ENCODE measurements around the gene MACROD2. TPM values are rescaled to one million over a fixed set of nuclear protein-coding genes. Genes with fewer than 3 reads are reported as not detected.

MACROD2 gene
- total RNA-seq, 2 donors from 2014 or later: 8.0 to 19.4 TPM

GRCh38 chr20:14331646-14332045 is 336.3 kb downstream of the MACROD2 start:
- no peak overlapping the region for H3K27ac ChIP-seq
- H3K36me3 ChIP-seq: no peaks in the 10 kb centered on the region
- 92% methylated on average over 6 of the region's 6 CpGs for WGBS
- TF ChIP-seq CTCF (IDR thresholded peaks at IDR 0.05) (no peak), POLR2A (IDR thresholded peaks at IDR 0.05) (no peak), POLR2AphosphoS5 (IDR thresholded peaks at IDR 0.05) (no peak)
- no peak overlapping the region for H3K4me3 ChIP-seq
- no peaks in the 10 kb centered on the region for H3K4me1 ChIP-seq (replicated peaks)
- intact Hi-C loops (cut with DNase I): loop anchor here (10.0 kb wide), 2 partner anchors 187 to 1323 kb away; no protein-coding TSS in a partner anchor
- H3K27me3 ChIP-seq (replicated peaks; ENCODE audit: insufficient read depth): no peaks in the 10 kb centered on the region
- no peak for DNase-seq (ENCODE audit: low spot score)
- no peaks in the 10 kb centered on the region for H3K9me3 ChIP-seq

- Histone ChIP-seq H3K27me3 (replicated peaks; ENCODE audit: insufficient read depth) (no peaks in the 10 kb centered on the region), H3K4me1 (replicated peaks) (no peaks in the 10 kb centered on the region), H3K4me3 (no peak overlapping the region), H3K27ac (no peak overlapping the region), H3K36me3 (no peaks in the 10 kb centered on the region), H3K9me3 (no peaks in the 10 kb centered on the region)
- DNase-seq (ENCODE audit: low spot score): no peak
- WGBS: 75% methylated on average over 2 of the region's 2 CpGs
- TF ChIP-seq POLR2A (IDR thresholded peaks at IDR 0.05) (no peak), POLR2AphosphoS5 (IDR thresholded peaks at IDR 0.05) (no peak), CTCF (IDR thresholded peaks at IDR 0.05) (no peak)
- intact Hi-C loops (cut with DNase I): loop anchor here (10.0 kb wide), 2 partner anchors 188 to 1322 kb away; no protein-coding TSS in a partner anchor
Observed at GRCh38 chr20:14332866-14333265, 337.6 kb downstream of the MACROD2 start.

- no peak for TF ChIP-seq CTCF (IDR thresholded peaks at IDR 0.05)
- no peak for TF ChIP-seq POLR2A (IDR thresholded peaks at IDR 0.05)
- no peak for TF ChIP-seq POLR2AphosphoS5 (IDR thresholded peaks at IDR 0.05)
- WGBS: 51% methylated on average over 3 of the region's 3 CpGs
- Histone ChIP-seq H3K36me3 (no peaks in the 10 kb centered on the region), H3K9me3 (no peaks in the 10 kb centered on the region), H3K27me3 (replicated peaks; ENCODE audit: insufficient read depth) (no peaks in the 10 kb centered on the region), H3K27ac (no peak overlapping the region), H3K4me3 (peak overlapping the region; percentile 7 to 37), H3K4me1 (replicated peaks) (no peaks in the 10 kb centered on the region)
- intact Hi-C loops (cut with DNase I): loop anchor here (10.0 kb wide), 2 partner anchors 189 to 1321 kb away; no protein-coding TSS in a partner anchor
- no peak for DNase-seq (ENCODE audit: low spot score)
Observed at GRCh38 chr20:14333721-14334120, 338.4 kb downstream of the MACROD2 start.

GRCh38 chr20:14334306-14334930 is 339.1 kb downstream of the MACROD2 start:
- DNase-seq (ENCODE audit: low spot score): peak; percentile 39
- intact Hi-C loops (cut with DNase I): loop anchor here (10.0 kb wide), 2 partner anchors 190 to 1320 kb away; no protein-coding TSS in a partner anchor
- TF ChIP-seq POLR2AphosphoS5 (IDR thresholded peaks at IDR 0.05) (peak; percentile 17), POLR2A (IDR thresholded peaks at IDR 0.05) (no peak), CTCF (IDR thresholded peaks at IDR 0.05) (peak in 2 of 4 experiments; percentile 51 to 61)
- Histone ChIP-seq H3K27ac (peak overlapping the region; percentile 9 to 20), H3K4me1 (replicated peaks) (no peaks in the 10 kb centered on the region), H3K36me3 (no peaks in the 10 kb centered on the region), H3K9me3 (no peaks in the 10 kb centered on the region), H3K27me3 (replicated peaks; ENCODE audit: insufficient read depth) (no peaks in the 10 kb centered on the region), H3K4me3 (peak overlapping the region; percentile 7 to 37)
- 11% methylated on average over 3 of the region's 3 CpGs for WGBS

GRCh38 chr20:14335052-14335451 is 339.7 kb downstream of the MACROD2 start:
- Histone ChIP-seq H3K27me3 (replicated peaks; ENCODE audit: insufficient read depth) (no peaks in the 10 kb centered on the region), H3K4me1 (replicated peaks) (no peaks in the 10 kb centered on the region), H3K36me3 (no peaks in the 10 kb centered on the region), H3K4me3 (peak overlapping the region; percentile 7 to 37), H3K27ac (peak overlapping the region; percentile 9 to 20), H3K9me3 (no peaks in the 10 kb centered on the region)
- intact Hi-C loops (cut with DNase I): loop anchor here (5.0 to 10.0 kb wide), 3 partner anchors 190 to 1427 kb away; no protein-coding TSS in a partner anchor
- no peak for DNase-seq (ENCODE audit: low spot score)
- no peak for TF ChIP-seq CTCF (IDR thresholded peaks at IDR 0.05)
- TF ChIP-seq POLR2A (IDR thresholded peaks at IDR 0.05): no peak
- TF ChIP-seq POLR2AphosphoS5 (IDR thresholded peaks at IDR 0.05): no peak
